ENCODE data around the gene ITGA8. TPM values are rescaled to one million over a fixed set of nuclear protein-coding genes. Genes with fewer than 3 reads are reported as not detected.

ITGA8 gene
- total and polyA plus RNA-seq, 2 donors (not counting 1 experiment from before 2014, with no cell fraction given): not detected

GRCh38 chr10:15747632-15748031 is 27.9 kb upstream of the ITGA8 start:
- H3K27me3 ChIP-seq (replicated peaks in 1 of 4; ENCODE audit: control extremely low read depth in 1 of 4, control insufficient read depth in 3 of 4, insufficient read depth in 4 of 4, low read length in 3 of 4): peaks cover 0 to 6% (median 0%) of the 10 kb centered on the region in 4 experiments
- H4K20me1 ChIP-seq (ENCODE audit: control insufficient read depth, insufficient read depth, low read length, poor library complexity, severe bottlenecking): no peaks in the 10 kb centered on the region
- DNase-seq (no peak), ATAC-seq (ENCODE audit: low read depth) (no peak)
- H3K4me1 ChIP-seq (ENCODE audit: control insufficient read depth in 2 of 2, insufficient read depth in 2 of 2, low read length in 2 of 2): no peaks in the 10 kb centered on the region
- WGBS (ENCODE audit: insufficient coverage): 84% methylated on average over 2 of the region's 3 CpGs
- TF ChIP-seq CTCF (IDR thresholded peaks at IDR 0.05): no peak
- TF ChIP-seq EZH2 (IDR thresholded peaks at IDR 0.05; ENCODE audit: borderline replicate concordance, insufficient read depth, low read depth, low read length, poor library complexity, severe bottlenecking): no peak
- peaks cover 0 to 3% (median 0%) of the 10 kb centered on the region in 3 donors for H3K9me3 ChIP-seq (ENCODE audit: control extremely low read depth in 1 of 3, control insufficient read depth in 2 of 3, insufficient read depth in 1 of 3, low read length in 2 of 3)
- ChIA-PET CTCF (no interaction called here), POLR2A (no interaction called here)
- H3K4me2 ChIP-seq (replicated peaks; ENCODE audit: low read depth, low read length, poor library complexity, severe bottlenecking): no peak overlapping the region
- no peak overlapping the region for H3K27ac Mint-ChIP-seq
- no peak overlapping the region for H3K4me3 ChIP-seq (ENCODE audit: control extremely low read depth in 1 of 5, extremely low read depth in 1 of 5, insufficient read depth in 1 of 5, low read depth in 2 of 5, low read length in 4 of 5)
- H2AFZ ChIP-seq (ENCODE audit: insufficient read depth, low read depth, low read length, poor library complexity, severe bottlenecking): no peak overlapping the region
- peaks cover 15% of the 10 kb centered on the region for H3K27me3 Mint-ChIP-seq
- no peaks in the 10 kb centered on the region for H3K9me3 Mint-ChIP-seq (ENCODE audit: insufficient read depth)
- H3K4me3 Mint-ChIP-seq: no peak overlapping the region
- H3K79me2 ChIP-seq (ENCODE audit: control insufficient read depth, insufficient read depth, low read length): no peaks in the 10 kb centered on the region
- H3K36me3 ChIP-seq (replicated peaks in 1 of 2; ENCODE audit: control extremely low read depth in 1 of 2, control insufficient read depth in 1 of 2, extremely low read depth in 1 of 2, insufficient read depth in 2 of 2, low read length in 1 of 2): no peaks in the 10 kb centered on the region
- no peak overlapping the region for H3K9ac ChIP-seq (ENCODE audit: low read length)
- no peak overlapping the region for H3K27ac ChIP-seq (ENCODE audit: low read length in 2 of 2)
- no peaks in the 10 kb centered on the region for H3K4me1 Mint-ChIP-seq
- intact Hi-C loops (cut with micrococcal nuclease): no loop called here

- H2AFZ ChIP-seq (ENCODE audit: insufficient read depth, low read depth, low read length, poor library complexity, severe bottlenecking): no peak overlapping the region
- H3K4me2 ChIP-seq (replicated peaks; ENCODE audit: low read depth, low read length, poor library complexity, severe bottlenecking): no peak overlapping the region
- CTCF ChIA-PET: no interaction called here
- H3K4me1 ChIP-seq (ENCODE audit: control insufficient read depth in 2 of 2, insufficient read depth in 2 of 2, low read length in 2 of 2): no peaks in the 10 kb centered on the region
- WGBS (ENCODE audit: insufficient coverage): no CpG with 5 or more reads among the region's 1 CpG
- DNase-seq (no peak), ATAC-seq (ENCODE audit: low read depth) (no peak)
- no peaks in the 10 kb centered on the region for H3K36me3 ChIP-seq (replicated peaks in 1 of 2; ENCODE audit: control extremely low read depth in 1 of 2, control insufficient read depth in 1 of 2, extremely low read depth in 1 of 2, insufficient read depth in 2 of 2, low read length in 1 of 2)
- H3K4me1 Mint-ChIP-seq: no peaks in the 10 kb centered on the region
- H3K4me3 ChIP-seq (ENCODE audit: control extremely low read depth in 1 of 5, extremely low read depth in 1 of 5, insufficient read depth in 1 of 5, low read depth in 2 of 5, low read length in 4 of 5): no peak overlapping the region
- peaks cover 0 to 6% (median 0%) of the 10 kb centered on the region in 4 experiments for H3K27me3 ChIP-seq (replicated peaks in 1 of 4; ENCODE audit: control extremely low read depth in 1 of 4, control insufficient read depth in 3 of 4, insufficient read depth in 4 of 4, low read length in 3 of 4)
- H3K79me2 ChIP-seq (ENCODE audit: control insufficient read depth, insufficient read depth, low read length): no peaks in the 10 kb centered on the region
- no peak overlapping the region for H3K27ac Mint-ChIP-seq
- TF ChIP-seq EZH2 (IDR thresholded peaks at IDR 0.05; ENCODE audit: borderline replicate concordance, insufficient read depth, low read depth, low read length, poor library complexity, severe bottlenecking): no peak
- TF ChIP-seq CTCF (IDR thresholded peaks at IDR 0.05): no peak
- H3K27me3 Mint-ChIP-seq: peaks cover 16% of the 10 kb centered on the region
- H3K4me3 Mint-ChIP-seq: no peak overlapping the region
- H3K9me3 Mint-ChIP-seq (ENCODE audit: insufficient read depth): no peaks in the 10 kb centered on the region
- peaks cover 0 to 3% (median 0%) of the 10 kb centered on the region in 3 donors for H3K9me3 ChIP-seq (ENCODE audit: control extremely low read depth in 1 of 3, control insufficient read depth in 2 of 3, insufficient read depth in 1 of 3, low read length in 2 of 3)
- intact Hi-C loops (cut with micrococcal nuclease): no loop called here
- H4K20me1 ChIP-seq (ENCODE audit: control insufficient read depth, insufficient read depth, low read length, poor library complexity, severe bottlenecking): no peaks in the 10 kb centered on the region
- no peak overlapping the region for H3K9ac ChIP-seq (ENCODE audit: low read length)
- H3K27ac ChIP-seq (ENCODE audit: low read length in 2 of 2): no peak overlapping the region
- POLR2A ChIA-PET: no interaction called here
Observed at GRCh38 chr10:15745751-15746150, 26.0 kb upstream of the ITGA8 start.
